Measurements from ENCODE around the gene PNLIPRP1.

- TF ChIP-seq CTCF (optimal IDR thresholded peaks at IDR 0.05 in 1 of 3, IDR thresholded peaks at IDR 0.05 in 1 of 3, conservative IDR thresholded peaks at IDR 0.05 in 1 of 3; ENCODE audit: extremely low read depth in 1 of 3, insufficient read depth in 2 of 3, low read length in 3 of 3) (no peak), EZH2 (IDR thresholded peaks at IDR 0.05; ENCODE audit: low read length) (no peak)
These were observed 30.0 kb downstream of the PNLIPRP1 start, which contains the start of gene PNLIPRP2 for GRCh38 chr10:116620423-116621400.

Data from keratinocyte (primary cell).